ENCODE results near the gene MRPS35.
"Not testable (repeated sequence)": the region's sequence is repeated elsewhere in the genome, so short reads cannot be mapped to it uniquely, and the experiment has no call there.

Gene MRPS35

GRCh38 chr12:27709932-27710591 is 570 bp upstream of the MRPS35 start:
- no peak for DNase-seq

- no peak for DNase-seq
Observed at GRCh38 chr12:27711317-27711682, 668 bp downstream of the MRPS35 start.

- no peak for DNase-seq
Observed at GRCh38 chr12:27711967-27712366, 1.3 kb downstream of the MRPS35 start.

- no peak for DNase-seq
Observed at GRCh38 chr12:27723212-27723611, 12.6 kb downstream of the MRPS35 start.

- DNase-seq: no peak
Observed at GRCh38 chr12:27730097-27730588, 19.5 kb downstream of the MRPS35 start.

- DNase-seq: no peak
Observed at GRCh38 chr12:27732281-27732680, 21.6 kb downstream of the MRPS35 start.

GRCh38 chr12:27733052-27733656 is 22.5 kb downstream of the MRPS35 start:
- DNase-seq: no peak

GRCh38 chr12:27733791-27734190 is 23.2 kb downstream of the MRPS35 start:
- no peak for DNase-seq

- DNase-seq: not testable (repeated sequence)
Observed at GRCh38 chr12:27734321-27734720, 23.7 kb downstream of the MRPS35 start.

GRCh38 chr12:27743601-27744000 is 33.0 kb downstream of the MRPS35 start:
- DNase-seq: no peak

GRCh38 chr12:27745734-27746133 is 35.1 kb downstream of the MRPS35 start:
- DNase-seq: not testable (repeated sequence)

- no peak for DNase-seq
Observed at GRCh38 chr12:27747111-27747820, 36.6 kb downstream of the MRPS35 start.

- no peak for DNase-seq
Observed at GRCh38 chr12:27751386-27752047, 40.9 kb downstream of the MRPS35 start.

GRCh38 chr12:27754795-27755194 is 44.2 kb downstream of the MRPS35 start:
- DNase-seq: no peak

GRCh38 chr12:27756670-27757195 is 46.1 kb downstream of the MRPS35 start:
- no peak for DNase-seq

GRCh38 chr12:27762757-27763156 is 52.1 kb downstream of the MRPS35 start:
- no peak for DNase-seq

GRCh38 chr12:27766587-27766986 is 56.0 kb downstream of the MRPS35 start:
- DNase-seq: no peak

- DNase-seq: no peak
Observed at GRCh38 chr12:27769142-27769673, 58.6 kb downstream of the MRPS35 start.

- DNase-seq: no peak
Observed at GRCh38 chr12:27771481-27772327, 61.1 kb downstream of the MRPS35 start.

- DNase-seq: no peak
Observed at GRCh38 chr12:27772328-27773049, 61.9 kb downstream of the MRPS35 start.

- no peak for DNase-seq
Observed at GRCh38 chr12:27777141-27777540, 66.5 kb downstream of the MRPS35 start.
